SK-N-SH (cell line): Measurements from ENCODE around the gene MLEC. TPM values are rescaled to one million over a fixed set of nuclear protein-coding genes. Genes with fewer than 3 reads are reported as not detected.

Experiments
- CTCF ChIA-PET: fragments of 300-600, 350-600 bp; formaldehyde crosslinking; extraction: SDS; loops from one replicate; lab custom pipeline; 2021; lab: Yijun Ruan, JAX
- POLR2A ChIA-PET: fragments of 350-600 bp; sonication (Branson Sonifier 250); formaldehyde crosslinking; extraction: SDS; loops from one replicate; lab custom pipeline; 2020; ENCODE audit warnings: antibody characterized with exemption, inconsistent platforms; lab: Yijun Ruan, JAX
- DNase-seq: peaks from one replicate; pipeline ENCODE4 v3.0.0; 2012
- H2AFZ ChIP-seq: fragments of 200-600 bp; sonication (generic); 2 replicates; pipeline ENCODE4 v1.8.1; 2016; ENCODE audit warnings: antibody characterized with exemption, mild to moderate bottlenecking, low read depth
- H3F3A ChIP-seq: fragments of 200-600 bp; sonication (generic); replicated peaks from 2 replicates; pipeline ENCODE3; 2016; ENCODE audit warnings: antibody characterized with exemption, mild to moderate bottlenecking; ENCODE audit not compliant: insufficient read depth
- H3K27ac ChIP-seq, 2 experiments: fragments of 200-500 bp in 1 of 2; fragments of 200-600 bp in 1 of 2; sonication (Bioruptor generic) in 1 of 2; sonication (generic), shearing (Covaris generic) in 1 of 2; 2 replicates each; pipeline versions ENCODE4 v1.5.1 to v1.6.1; 2014 to 2016; ENCODE audit warnings: low read depth in 2 of 2, inconsistent platforms in 1 of 2, low read length in 1 of 2, mild to moderate bottlenecking in 1 of 2, mixed read lengths in 1 of 2
- H3K27me3 ChIP-seq: fragments of 200-600 bp; sonication (generic), shearing (Covaris generic); 2 replicates; pipeline ENCODE4 v1.6.1; 2016; ENCODE audit warnings: mixed run types; ENCODE audit not compliant: insufficient read depth
- H3K36me3 ChIP-seq, 2 experiments: fragments of 200-500 bp in 1 of 2; fragments of 200-600 bp in 1 of 2; sonication (Bioruptor generic) in 1 of 2; sonication (generic) in 1 of 2; replicated peaks in 1 of 2; 2 replicates each; pipeline versions ENCODE3 to v1.5.1; 2014 to 2016; ENCODE audit warnings: low read length in 1 of 2, mild to moderate bottlenecking in 1 of 2; ENCODE audit not compliant: insufficient read depth in 2 of 2, control insufficient read depth in 1 of 2
- H3K4me1 ChIP-seq, 2 experiments: fragments of 200-500 bp in 1 of 2; fragments of 200-600 bp in 1 of 2; sonication (Bioruptor generic) in 1 of 2; sonication (generic), shearing (Covaris generic) in 1 of 2; 2 replicates each; pipeline versions ENCODE4 v1.5.1 to v1.6.1; 2014 to 2016; ENCODE audit warnings: low read depth in 1 of 2, low read length in 1 of 2, mixed run types in 1 of 2; ENCODE audit not compliant: insufficient read depth in 2 of 2, control insufficient read depth in 1 of 2
- H3K4me2 ChIP-seq: fragments of 200-600 bp; sonication (generic), shearing (Covaris generic); 2 replicates; pipeline ENCODE4 v1.6.1; 2017; ENCODE audit warnings: mixed run types
- H3K4me3 ChIP-seq, 2 experiments: fragments of 200-500 bp in 1 of 2; fragments of 200-600 bp in 1 of 2; sonication (Bioruptor generic) in 1 of 2; sonication (generic), shearing (Covaris generic) in 1 of 2; 2 replicates each; pipeline versions ENCODE4 v1.5.1 to v1.8.1; 2014 to 2016; ENCODE audit warnings: low read depth in 2 of 2, inconsistent platforms in 1 of 2, low read length in 1 of 2, mild to moderate bottlenecking in 1 of 2, mixed read lengths in 1 of 2, moderate library complexity in 1 of 2
- H3K79me2 ChIP-seq: fragments of 200-600 bp; sonication (generic); 2 replicates; pipeline ENCODE4 v1.8.1; 2017; ENCODE audit warnings: mild to moderate bottlenecking; ENCODE audit not compliant: insufficient read depth
- H3K9ac ChIP-seq: fragments of 200-600 bp; sonication (generic); 2 replicates; pipeline ENCODE4 v1.6.1; 2017; ENCODE audit warnings: mixed run types
- H3K9me2 ChIP-seq: fragments of 200-600 bp; sonication (generic); 2 replicates; pipeline ENCODE4 v1.6.1; 2017; ENCODE audit warnings: mixed run types
- H3K9me3 ChIP-seq: fragments of 200-600 bp; sonication (generic); 2 replicates; pipeline ENCODE4 v1.6.1; 2017; ENCODE audit warnings: mixed run types, mild to moderate bottlenecking, moderate library complexity
- H4K20me1 ChIP-seq: fragments of 200-600 bp; sonication (generic); 2 replicates; pipeline ENCODE4 v1.6.1; 2017; ENCODE audit warnings: mild to moderate bottlenecking, mixed run types; ENCODE audit not compliant: insufficient read depth
- ELF1 ChIP-seq: IDR thresholded peaks from 2 replicates; pipeline ENCODE4 v1.4.0; 2012
- EZH2phosphoT487 ChIP-seq: fragments of 200-600 bp; sonication (generic); IDR thresholded peaks from 2 replicates; pipeline ENCODE4 v1.6.1; 2017; ENCODE audit warnings: low read depth, mixed run types, mild to moderate bottlenecking, antibody characterized with exemption, moderate library complexity, borderline replicate concordance
- FOSL2 ChIP-seq: IDR thresholded peaks from 2 replicates; pipeline ENCODE4 v1.4.0; 2012; ENCODE audit warnings: low read depth, mild to moderate bottlenecking, moderate library complexity, borderline replicate concordance
- FOXJ3 ChIP-seq: sonication (generic); formaldehyde crosslinking; IDR thresholded peaks from 2 replicates; pipeline ENCODE4 v1.5.1; 2020; ENCODE audit warnings: mild to moderate bottlenecking, missing genetic modification reagents
- GABPA ChIP-seq: IDR thresholded peaks from 2 replicates; pipeline ENCODE4 v1.4.0; 2012; ENCODE audit warnings: low read depth, mild to moderate bottlenecking
- IRF3 ChIP-seq: fragments of 150-350 bp; IDR thresholded peaks from 2 replicates; pipeline ENCODE4 v1.6.1; 2016; ENCODE audit warnings: mild to moderate bottlenecking, low read depth, low read length
- MEF2A ChIP-seq: IDR thresholded peaks from 2 replicates; pipeline ENCODE4 v1.4.0; 2012; ENCODE audit warnings: low read depth, borderline replicate concordance
- RAD21 ChIP-seq: IDR thresholded peaks from 2 replicates; pipeline ENCODE4 v1.6.1; 2012; ENCODE audit warnings: mild to moderate bottlenecking, low read length
- SMC3 ChIP-seq: IDR thresholded peaks from 2 replicates; pipeline ENCODE4 v1.6.1; 2012; ENCODE audit warnings: low read depth, low read length, improper control_type of control experiment
- TCF12 ChIP-seq: IDR thresholded peaks from 2 replicates; pipeline ENCODE4 v1.4.0; 2012
- TEAD4 ChIP-seq: IDR thresholded peaks from 2 replicates; pipeline ENCODE4 v1.4.0; 2012; ENCODE audit warnings: mild to moderate bottlenecking, borderline replicate concordance; ENCODE audit not compliant: insufficient read depth
- YY1 ChIP-seq: IDR thresholded peaks from 2 replicates; pipeline ENCODE4 v1.4.0; 2012; ENCODE audit warnings: low read depth, mild to moderate bottlenecking
- WGBS: methylation state at CpG from one replicate; pipeline ENCODE4 v1.1.6; 2017; ENCODE audit warnings: low lambda C conversion rate; 5-methylcytosine and 5-hydroxymethylcytosine counted together
- polyA plus RNA-seq, 3 experiments: library from polyadenylated mRNA; depleted of rRNA; stranded (reverse); fragments of >200 nt; gene quantifications; 2 replicates each; pipeline ENCODE4 v1.2.3, GENCODE V29; 2012
- TF ChIP-seq, protein P1 (sequence below): IDR thresholded peaks from 2 replicates; pipeline ENCODE4 v1.4.0; 2012; ENCODE audit warnings: low read depth, borderline replicate concordance
- TF ChIP-seq, protein P2 (sequence below): IDR thresholded peaks from 2 replicates; pipeline ENCODE4 v1.4.0; 2012; ENCODE audit warnings: low read depth
- TF ChIP-seq, protein P3 (sequence below): fragments of 200-600 bp; sonication (generic); IDR thresholded peaks from 2 replicates; pipeline ENCODE4 v1.6.1; 2017; ENCODE audit warnings: antibody characterized with exemption, mild to moderate bottlenecking, moderate library complexity

Gene MLEC
- polyA plus RNA-seq, 1 of the 3 experiments (the other 2 are of a cell fraction): 23.4 TPM

DNA sequence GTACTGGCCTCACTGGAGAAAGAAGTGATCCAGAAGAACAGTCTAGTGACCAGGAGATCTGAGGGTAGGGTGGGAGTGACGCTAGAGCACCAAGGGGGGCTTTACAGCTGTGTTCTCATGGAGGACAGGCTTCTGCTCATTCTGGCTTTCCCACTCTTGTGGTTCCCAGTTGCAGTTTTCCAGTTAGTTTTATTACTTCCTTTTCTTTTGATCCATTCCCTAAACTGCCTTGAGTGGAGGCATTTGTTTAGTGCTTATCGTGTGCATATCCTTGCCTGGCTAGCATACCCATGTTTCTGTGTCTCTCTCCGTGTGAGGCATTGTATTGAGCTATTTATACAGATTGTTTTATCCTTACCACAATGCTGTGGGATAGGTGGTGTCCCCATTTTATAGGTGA lies 4.0 kb downstream of the MLEC start:
- no peak overlapping the region for H3K4me3 ChIP-seq
- H3K9me3 ChIP-seq: no peaks in the 10 kb centered on the region
- peaks cover 58% of the 10 kb centered on the region for H4K20me1 ChIP-seq
- H2AFZ ChIP-seq: no peak overlapping the region
- H3K9me2 ChIP-seq: no peaks in the 10 kb centered on the region
- H3K4me1 ChIP-seq: peaks cover 4 to 21% of the 10 kb centered on the region in 2 experiments; a peak in 3 of 4 replicates
- peaks cover 70% of the 10 kb centered on the region for H3K79me2 ChIP-seq
- no peak overlapping the region for H3K27ac ChIP-seq
- H3K36me3 ChIP-seq: peaks cover 17 to 23% of the 10 kb centered on the region in 2 experiments
- H3K4me2 ChIP-seq: no peak overlapping the region
- POLR2A ChIA-PET: interaction anchor here (1.0 kb wide), 1 partner anchor 11 kb away, joined by 3 read pairs; no protein-coding TSS in a partner anchor
- 94% methylated on average over 3 of the region's 3 CpGs for WGBS
- no peak for DNase-seq
- H3F3A ChIP-seq: peaks cover 4% of the 10 kb centered on the region
- H3K9ac ChIP-seq: no peak overlapping the region
- CTCF ChIA-PET: interaction anchor here (1.0 to 5.6 kb wide), 3 partner anchors 42 to 108 kb away, joined by 4 to 34 read pairs (median 8); no protein-coding TSS in a partner anchor
- TF ChIP-seq ELF1: no peak
- TF ChIP-seq FOSL2: no peak
- TF ChIP-seq, all 33 proteins: peak for 0
- H3K27me3 ChIP-seq: no peaks in the 10 kb centered on the region

GRCh38 chr12:120692524-120693033 lies 5.6 kb downstream of the MLEC start:
- Histone ChIP-seq H3K4me2 (no peak overlapping the region), H4K20me1 (peaks cover 58% of the 10 kb centered on the region), H3K9me2 (no peaks in the 10 kb centered on the region), H3K36me3 (peaks cover 17 to 39% of the 10 kb centered on the region in 2 experiments), H3F3A (peaks cover 4% of the 10 kb centered on the region), H3K79me2 (peaks cover 65% of the 10 kb centered on the region), H3K4me3 (no peak overlapping the region), H3K27me3 (no peaks in the 10 kb centered on the region)
- CTCF ChIA-PET: interaction anchor here (2.2 kb wide), 1 partner anchor 43 kb away, joined by 8 read pairs; no protein-coding TSS in a partner anchor
- TF ChIP-seq TCF12 (peak; percentile 27; the same call in 1 of the 2 replicates), EZH2phosphoT487 (no peak)
- TF ChIP-seq, all 33 proteins: peak for 1
- DNase-seq: no peak
- H3K9ac ChIP-seq: no peak overlapping the region
- no peak overlapping the region for H3K27ac ChIP-seq
- H3K9me3 ChIP-seq: no peaks in the 10 kb centered on the region
- WGBS: 76% methylated on average over 11 of the region's 11 CpGs
- no peak overlapping the region for H2AFZ ChIP-seq
- H3K4me1 ChIP-seq: peaks cover 4 to 21% of the 10 kb centered on the region in 2 experiments; a peak in 3 of 4 replicates
- POLR2A ChIA-PET: no interaction called here

- H3K9me3 ChIP-seq: no peaks in the 10 kb centered on the region
- no peak overlapping the region for H3K27ac ChIP-seq
- peaks cover 17 to 52% of the 10 kb centered on the region in 2 experiments for H3K36me3 ChIP-seq
- H2AFZ ChIP-seq: no peak overlapping the region
- no peaks in the 10 kb centered on the region for H3F3A ChIP-seq
- no peaks in the 10 kb centered on the region for H3K9me2 ChIP-seq
- peaks cover 48% of the 10 kb centered on the region for H4K20me1 ChIP-seq
- peaks cover 53% of the 10 kb centered on the region for H3K79me2 ChIP-seq
- H3K9ac ChIP-seq: no peak overlapping the region
- no peaks in the 10 kb centered on the region for H3K27me3 ChIP-seq
- WGBS: 95% methylated on average over 4 of the region's 4 CpGs
- no peak overlapping the region for H3K4me3 ChIP-seq
- no peak overlapping the region for H3K4me2 ChIP-seq
- DNase-seq: no peak
- POLR2A ChIA-PET: no interaction called here
- peaks cover 4 to 10% of the 10 kb centered on the region in 2 experiments; a peak in 3 of 4 replicates for H3K4me1 ChIP-seq
- CTCF ChIA-PET: interaction anchor here (1.2 to 2.2 kb wide), 3 partner anchors 45 to 278 kb away, joined by 3 to 8 read pairs (median 3); no protein-coding TSS in a partner anchor
- TF ChIP-seq, protein P1, sequence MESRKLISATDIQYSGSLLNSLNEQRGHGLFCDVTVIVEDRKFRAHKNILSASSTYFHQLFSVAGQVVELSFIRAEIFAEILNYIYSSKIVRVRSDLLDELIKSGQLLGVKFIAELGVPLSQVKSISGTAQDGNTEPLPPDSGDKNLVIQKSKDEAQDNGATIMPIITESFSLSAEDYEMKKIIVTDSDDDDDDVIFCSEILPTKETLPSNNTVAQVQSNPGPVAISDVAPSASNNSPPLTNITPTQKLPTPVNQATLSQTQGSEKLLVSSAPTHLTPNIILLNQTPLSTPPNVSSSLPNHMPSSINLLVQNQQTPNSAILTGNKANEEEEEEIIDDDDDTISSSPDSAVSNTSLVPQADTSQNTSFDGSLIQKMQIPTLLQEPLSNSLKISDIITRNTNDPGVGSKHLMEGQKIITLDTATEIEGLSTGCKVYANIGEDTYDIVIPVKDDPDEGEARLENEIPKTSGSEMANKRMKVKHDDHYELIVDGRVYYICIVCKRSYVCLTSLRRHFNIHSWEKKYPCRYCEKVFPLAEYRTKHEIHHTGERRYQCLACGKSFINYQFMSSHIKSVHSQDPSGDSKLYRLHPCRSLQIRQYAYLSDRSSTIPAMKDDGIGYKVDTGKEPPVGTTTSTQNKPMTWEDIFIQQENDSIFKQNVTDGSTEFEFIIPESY: no peak
- no peak for TF ChIP-seq GABPA
- no peak for TF ChIP-seq YY1
- TF ChIP-seq FOSL2: no peak
- no peak for TF ChIP-seq TEAD4
- TF ChIP-seq RAD21: no peak
- TF ChIP-seq, protein P2, sequence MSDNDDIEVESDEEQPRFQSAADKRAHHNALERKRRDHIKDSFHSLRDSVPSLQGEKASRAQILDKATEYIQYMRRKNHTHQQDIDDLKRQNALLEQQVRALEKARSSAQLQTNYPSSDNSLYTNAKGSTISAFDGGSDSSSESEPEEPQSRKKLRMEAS: no peak
- no peak for TF ChIP-seq SMC3
- TF ChIP-seq MEF2A: no peak
- no peak for TF ChIP-seq FOXJ3 (CRISPR knock-in tag)
- TF ChIP-seq, protein P3, sequence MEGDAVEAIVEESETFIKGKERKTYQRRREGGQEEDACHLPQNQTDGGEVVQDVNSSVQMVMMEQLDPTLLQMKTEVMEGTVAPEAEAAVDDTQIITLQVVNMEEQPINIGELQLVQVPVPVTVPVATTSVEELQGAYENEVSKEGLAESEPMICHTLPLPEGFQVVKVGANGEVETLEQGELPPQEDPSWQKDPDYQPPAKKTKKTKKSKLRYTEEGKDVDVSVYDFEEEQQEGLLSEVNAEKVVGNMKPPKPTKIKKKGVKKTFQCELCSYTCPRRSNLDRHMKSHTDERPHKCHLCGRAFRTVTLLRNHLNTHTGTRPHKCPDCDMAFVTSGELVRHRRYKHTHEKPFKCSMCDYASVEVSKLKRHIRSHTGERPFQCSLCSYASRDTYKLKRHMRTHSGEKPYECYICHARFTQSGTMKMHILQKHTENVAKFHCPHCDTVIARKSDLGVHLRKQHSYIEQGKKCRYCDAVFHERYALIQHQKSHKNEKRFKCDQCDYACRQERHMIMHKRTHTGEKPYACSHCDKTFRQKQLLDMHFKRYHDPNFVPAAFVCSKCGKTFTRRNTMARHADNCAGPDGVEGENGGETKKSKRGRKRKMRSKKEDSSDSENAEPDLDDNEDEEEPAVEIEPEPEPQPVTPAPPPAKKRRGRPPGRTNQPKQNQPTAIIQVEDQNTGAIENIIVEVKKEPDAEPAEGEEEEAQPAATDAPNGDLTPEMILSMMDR: no peak
- no peak for TF ChIP-seq IRF3
Measured at GRCh38 chr12:120693848-120694247, 6.9 kb downstream of the MLEC start.
